GM12891 (cell line): ENCODE measurements around the gene CTNNA3.

Experiments used
- DNase-seq: peaks from one replicate; pipeline ENCODE4 v3.0.0; 2011; ENCODE audit warnings: low spot score; ENCODE audit not compliant: insufficient read length
- FAIRE-seq: peaks from 2 replicates; lab custom pipeline; 2011; peaks lifted over from hg19 to GRCh38; lab: Jason Lieb, UNC
- PAX5 ChIP-seq: IDR thresholded peaks from 2 replicates; pipeline ENCODE4 v1.6.1; 2011; ENCODE audit warnings: low read length, moderate library complexity, mild to moderate bottlenecking; ENCODE audit not compliant: insufficient read depth, severe bottlenecking
- POLR2A ChIP-seq: IDR thresholded peaks from 2 replicates; pipeline ENCODE4 v1.6.1; 2011; ENCODE audit warnings: low read depth, low read length, control low read depth
- POLR2AphosphoS5 ChIP-seq: IDR thresholded peaks from 2 replicates; pipeline ENCODE4 v1.6.1; 2011; ENCODE audit warnings: low read depth, low read length, control low read depth
- POU2F2 ChIP-seq: IDR thresholded peaks from 2 replicates; pipeline ENCODE4 v1.6.1; 2011; ENCODE audit warnings: low read depth, mild to moderate bottlenecking, control low read depth, low read length, moderate library complexity
- SPI1 ChIP-seq: IDR thresholded peaks from 2 replicates; pipeline ENCODE4 v1.6.1; 2011; ENCODE audit warnings: low read depth, low read length, control low read depth
- TAF1 ChIP-seq: IDR thresholded peaks from 2 replicates; pipeline ENCODE4 v1.6.1; 2011; ENCODE audit warnings: low read depth, low read length, control low read depth

CTNNA3 gene

GRCh38 chr10:66786709-66787108 is 909.3 kb downstream of the CTNNA3 start:
- TF ChIP-seq PAX5 (no peak), SPI1 (no peak), TAF1 (no peak), POLR2AphosphoS5 (no peak), POU2F2 (no peak), POLR2A (no peak)
- no peak for DNase-seq
- FAIRE-seq = no peak

DNA sequence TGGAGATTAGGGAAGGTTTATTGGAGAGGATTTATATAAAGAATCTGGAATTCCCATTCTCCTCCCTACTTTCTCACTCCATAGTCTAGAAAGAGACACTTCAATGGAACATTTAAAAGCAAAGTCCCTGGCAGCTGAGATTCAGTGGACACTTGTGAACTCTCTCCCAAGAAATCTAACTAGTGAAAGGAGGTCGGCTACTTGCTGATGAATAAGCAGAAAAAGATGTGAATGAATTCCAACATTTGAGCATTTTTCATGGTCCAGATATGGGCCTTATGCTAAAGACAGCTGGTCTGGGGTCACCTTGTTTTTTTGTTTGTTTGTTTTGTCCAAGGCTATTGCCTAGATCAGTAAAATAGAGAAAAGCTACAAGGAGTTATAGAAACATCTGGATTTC is 911.2 kb downstream of the CTNNA3 start:
- FAIRE-seq (no peak), DNase-seq (no peak)
- no peak for TF ChIP-seq TAF1
- no peak for TF ChIP-seq SPI1
- TF ChIP-seq POLR2A = no peak
- TF ChIP-seq PAX5 = no peak
- TF ChIP-seq POU2F2 = no peak
- TF ChIP-seq POLR2AphosphoS5 = no peak

GRCh38 chr10:66783316-66783715 is 912.7 kb downstream of the CTNNA3 start:
- no peak for FAIRE-seq

DNA sequence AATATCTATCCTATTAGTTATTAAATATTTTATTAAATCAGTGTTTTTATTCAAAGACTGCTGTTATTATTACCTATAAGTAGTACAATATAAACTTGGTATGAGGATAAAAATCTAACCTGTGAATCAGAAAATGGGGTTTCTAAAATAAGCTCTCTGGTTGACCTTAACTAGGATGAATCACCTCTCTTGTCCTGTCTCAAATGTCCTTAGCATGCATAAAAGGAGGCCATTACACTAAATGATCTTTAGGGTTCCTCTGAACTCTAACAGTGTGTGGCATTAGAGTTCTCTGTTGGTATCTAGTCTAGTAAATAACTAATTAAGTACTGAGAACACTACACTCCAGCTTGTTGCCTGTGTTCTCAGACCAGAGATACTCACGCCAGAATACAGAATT is 913.2 kb downstream of the CTNNA3 start:
- TF ChIP-seq SPI1 (no peak), PAX5 (no peak), TAF1 (no peak)
- no peak for FAIRE-seq
- DNase-seq = no peak

More at GRCh38 chr10:66783316-66783715, 912.7 kb downstream of the CTNNA3 start:
- DNase-seq = no peak
- TF ChIP-seq PAX5 = no peak
- TF ChIP-seq POLR2AphosphoS5 = no peak
- TF ChIP-seq TAF1 = no peak
- no peak for TF ChIP-seq SPI1
- TF ChIP-seq POLR2A = no peak
- no peak for TF ChIP-seq POU2F2

DNA sequence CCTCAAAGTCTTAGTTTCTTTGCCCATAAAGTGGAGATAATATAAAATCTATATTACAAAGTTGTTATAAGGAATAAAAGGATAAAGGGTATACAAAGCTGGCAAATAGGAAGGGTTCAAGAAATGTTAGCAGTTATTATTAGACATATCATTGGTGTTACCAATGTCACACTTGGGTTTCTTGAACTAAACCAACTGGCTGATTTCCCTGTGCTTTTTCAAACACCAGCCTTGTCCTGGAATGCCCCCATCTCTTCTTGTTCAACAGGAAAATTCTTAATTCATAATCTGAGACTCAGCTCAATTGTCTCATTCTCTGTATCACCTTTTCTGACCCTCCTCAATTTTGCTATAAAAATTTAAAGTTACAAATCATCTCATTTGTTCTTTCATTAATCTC is 913.9 kb downstream of the CTNNA3 start:
- TF ChIP-seq TAF1 = no peak
- TF ChIP-seq SPI1 = no peak
- no peak for TF ChIP-seq POU2F2
- no peak for TF ChIP-seq POLR2A
- no peak for TF ChIP-seq POLR2AphosphoS5
- TF ChIP-seq PAX5 = no peak
- no peak for FAIRE-seq
- DNase-seq = no peak

GRCh38 chr10:66780796-66781195 is 915.2 kb downstream of the CTNNA3 start:
- DNase-seq = no peak
- no peak for TF ChIP-seq SPI1
- TF ChIP-seq POLR2A = no peak
- TF ChIP-seq POLR2AphosphoS5 = no peak
- TF ChIP-seq POU2F2 = no peak
- no peak for TF ChIP-seq TAF1
- TF ChIP-seq PAX5 = no peak
- FAIRE-seq = no peak

- no peak for FAIRE-seq
- no peak for TF ChIP-seq SPI1
- TF ChIP-seq POLR2AphosphoS5 = no peak
- TF ChIP-seq POU2F2 = no peak
- TF ChIP-seq PAX5 = no peak
- TF ChIP-seq POLR2A = no peak
- no peak for TF ChIP-seq TAF1
Observed at GRCh38 chr10:66778351-66778750, 917.6 kb downstream of the CTNNA3 start.

DNA sequence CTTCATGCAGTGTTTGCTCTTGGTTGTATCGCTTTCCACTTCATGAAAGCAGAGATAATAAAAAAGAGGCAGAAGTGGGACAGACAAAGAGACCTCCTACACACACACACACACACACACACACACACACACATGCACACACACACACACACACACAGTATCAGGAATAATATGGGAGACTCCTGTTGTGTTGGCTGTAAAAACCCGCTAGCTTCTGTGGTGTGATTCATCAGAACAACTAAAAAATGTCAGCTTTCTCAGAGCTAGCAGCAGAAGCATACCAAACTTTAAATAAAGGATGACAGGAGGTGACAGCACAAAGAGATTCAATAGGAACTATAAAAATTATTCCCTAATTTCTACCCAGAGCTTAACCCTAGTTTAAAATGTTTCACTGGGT is 918.3 kb downstream of the CTNNA3 start:
- no peak for TF ChIP-seq PAX5
- DNase-seq (no peak), FAIRE-seq (no peak)

More at GRCh38 chr10:66778351-66778750, 917.6 kb downstream of the CTNNA3 start:
- DNase-seq = no peak

GRCh38 chr10:66773472-66773817 is 922.5 kb downstream of the CTNNA3 start:
- no peak for DNase-seq
- FAIRE-seq = no peak
- TF ChIP-seq POLR2AphosphoS5 (no peak), SPI1 (no peak), TAF1 (no peak), POU2F2 (no peak), PAX5 (no peak), POLR2A (no peak)

GRCh38 chr10:66772548-66773471 is 923.2 kb downstream of the CTNNA3 start:
- DNase-seq (no peak), FAIRE-seq (no peak)
- TF ChIP-seq POU2F2 (no peak), POLR2A (no peak), POLR2AphosphoS5 (no peak), PAX5 (no peak), TAF1 (no peak), SPI1 (no peak)
